HG02943 (cell line): ENCODE results near the gene ABCC10.
"Not testable (repeated sequence)": the region's sequence is repeated elsewhere in the genome, so short reads cannot be mapped to it uniquely, and the experiment has no call there.

ENCODE experiments used
- ATAC-seq: cut with Tn5 transposase; IDR thresholded peaks from one replicate; pipeline ENCODE4 v1.9.1; 2021; ENCODE audit warnings: mild to moderate bottlenecking, low read depth, moderate library complexity; ENCODE audit not compliant: unreplicated experiment

ABCC10 gene

DNA sequence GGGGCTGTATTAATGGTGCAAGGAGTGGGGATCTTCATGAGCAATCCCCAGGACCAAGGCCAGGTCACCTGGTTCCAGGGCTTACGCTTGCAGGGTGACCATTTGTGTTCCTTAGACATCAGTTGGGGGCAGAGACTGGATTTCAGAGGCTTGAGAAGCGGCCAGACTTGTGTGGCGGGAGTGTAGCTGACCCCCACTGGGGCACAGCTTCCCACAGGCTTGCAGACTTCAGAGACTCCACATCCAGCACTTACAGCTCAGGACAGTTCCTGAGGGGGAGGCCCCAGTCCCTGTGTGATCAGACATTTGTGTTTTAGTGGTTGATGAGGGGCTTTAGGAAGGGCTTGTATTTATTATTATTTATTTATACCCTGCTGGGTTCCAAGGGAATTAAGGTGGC, 65.3 kb downstream of the ABCC10 start:
- ATAC-seq = no peak

DNA sequence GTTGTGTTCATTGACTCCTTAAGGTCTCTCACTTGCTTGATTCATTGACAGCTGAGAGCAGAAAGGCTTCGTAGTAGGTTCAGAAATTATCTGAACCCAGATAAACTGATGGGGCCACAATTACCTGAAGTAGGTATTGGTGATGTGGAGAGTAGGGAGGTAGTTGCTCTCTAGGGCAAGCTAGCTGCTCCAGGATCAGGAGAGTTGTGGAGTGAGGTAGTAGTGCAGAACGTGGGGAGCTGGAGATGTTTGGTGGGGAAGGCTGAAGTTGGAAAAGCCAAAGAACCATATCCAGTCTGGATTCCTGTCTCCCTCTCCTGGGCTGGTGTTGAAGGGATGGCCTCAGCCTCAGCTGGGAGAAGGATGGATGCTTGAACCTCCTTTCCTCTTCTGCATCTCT, 65.9 kb downstream of the ABCC10 start:
- ATAC-seq = no peak

DNA sequence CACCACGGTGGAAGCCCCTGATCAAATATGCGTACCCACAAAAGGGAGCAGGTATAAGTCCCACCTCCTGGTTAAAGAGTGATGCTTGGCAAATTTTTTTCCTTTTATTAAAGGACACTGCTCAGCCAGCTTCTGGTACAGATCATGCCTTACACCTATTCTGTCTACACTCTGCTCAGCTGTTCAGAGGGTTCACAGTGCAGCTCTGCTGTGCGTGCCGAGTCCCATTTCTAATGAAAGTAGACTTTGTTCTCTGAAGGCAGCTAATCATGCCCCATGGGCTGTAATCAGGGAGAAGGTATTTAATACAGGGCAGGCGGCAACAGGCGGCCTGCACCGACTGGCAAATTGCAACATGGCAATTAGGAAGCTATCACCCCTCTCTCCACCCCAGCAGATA, 66.5 kb downstream of the ABCC10 start:
- no peak for ATAC-seq

DNA sequence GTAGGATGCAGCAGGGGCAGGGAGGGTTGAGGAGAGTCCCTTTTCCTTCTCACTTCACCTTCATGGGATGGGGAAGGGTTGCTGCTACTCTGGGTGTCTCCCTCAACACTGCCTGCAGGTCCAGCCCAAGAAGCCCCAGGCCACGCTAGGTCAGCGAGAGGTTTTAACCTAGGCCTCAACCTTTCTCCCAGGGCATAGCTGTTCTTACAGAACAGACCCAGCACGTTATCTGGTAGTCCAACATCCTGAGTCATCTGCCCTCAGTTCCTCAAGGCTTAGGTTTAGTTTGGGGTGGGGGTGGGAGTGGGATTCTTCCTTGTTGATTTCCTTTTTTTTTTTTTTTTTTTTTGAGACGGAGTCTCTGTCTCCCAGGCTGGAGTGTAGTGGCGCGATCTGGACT, 67.0 kb downstream of the ABCC10 start:
- ATAC-seq = no peak

DNA sequence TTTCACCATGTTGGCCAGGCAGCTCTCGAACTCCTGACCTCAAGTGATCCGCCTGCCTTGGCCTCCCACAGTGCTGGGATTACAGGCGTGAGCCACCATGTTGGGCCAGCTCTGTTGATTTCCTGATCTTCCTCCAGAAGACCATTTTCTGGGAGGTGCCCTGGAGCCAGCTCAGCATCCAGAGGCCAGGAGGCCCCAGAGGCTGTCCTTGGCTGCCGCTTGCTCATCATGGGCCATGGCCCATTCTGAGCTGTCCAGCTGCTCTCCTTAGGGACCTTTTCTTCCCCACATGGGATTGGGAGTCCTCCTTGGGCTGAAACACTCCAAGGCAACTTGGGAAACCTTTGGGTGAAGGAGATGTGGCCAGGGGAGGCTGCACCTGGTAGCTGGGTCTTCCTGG, 67.4 kb downstream of the ABCC10 start:
- ATAC-seq = no peak

DNA sequence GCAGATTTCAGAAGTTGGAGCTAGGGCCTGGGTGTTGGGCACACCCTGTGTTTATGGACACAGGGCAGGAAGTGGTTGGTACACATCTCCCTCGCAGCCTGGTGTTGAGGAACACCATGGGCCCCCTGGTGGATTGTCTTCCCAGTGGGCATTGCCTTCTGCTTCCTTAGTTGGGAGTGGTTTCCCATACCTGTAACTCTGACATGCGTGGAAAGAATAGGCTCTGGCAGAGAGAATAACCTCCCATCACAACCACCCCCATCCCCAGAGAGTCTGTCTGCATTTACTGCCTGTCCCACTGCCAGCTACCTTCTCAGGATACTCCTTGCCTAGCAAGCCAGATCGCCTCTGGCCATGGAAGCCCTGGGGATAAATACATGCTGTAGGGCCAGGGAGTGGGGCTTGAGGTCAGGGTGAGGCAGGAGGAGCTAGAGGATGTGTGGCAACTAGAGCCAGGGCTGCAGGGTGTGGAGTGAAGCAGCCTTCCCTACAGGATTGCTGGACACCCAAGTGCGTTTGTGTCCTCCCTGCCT, 68.1 kb downstream of the ABCC10 start:
- ATAC-seq = no peak

DNA sequence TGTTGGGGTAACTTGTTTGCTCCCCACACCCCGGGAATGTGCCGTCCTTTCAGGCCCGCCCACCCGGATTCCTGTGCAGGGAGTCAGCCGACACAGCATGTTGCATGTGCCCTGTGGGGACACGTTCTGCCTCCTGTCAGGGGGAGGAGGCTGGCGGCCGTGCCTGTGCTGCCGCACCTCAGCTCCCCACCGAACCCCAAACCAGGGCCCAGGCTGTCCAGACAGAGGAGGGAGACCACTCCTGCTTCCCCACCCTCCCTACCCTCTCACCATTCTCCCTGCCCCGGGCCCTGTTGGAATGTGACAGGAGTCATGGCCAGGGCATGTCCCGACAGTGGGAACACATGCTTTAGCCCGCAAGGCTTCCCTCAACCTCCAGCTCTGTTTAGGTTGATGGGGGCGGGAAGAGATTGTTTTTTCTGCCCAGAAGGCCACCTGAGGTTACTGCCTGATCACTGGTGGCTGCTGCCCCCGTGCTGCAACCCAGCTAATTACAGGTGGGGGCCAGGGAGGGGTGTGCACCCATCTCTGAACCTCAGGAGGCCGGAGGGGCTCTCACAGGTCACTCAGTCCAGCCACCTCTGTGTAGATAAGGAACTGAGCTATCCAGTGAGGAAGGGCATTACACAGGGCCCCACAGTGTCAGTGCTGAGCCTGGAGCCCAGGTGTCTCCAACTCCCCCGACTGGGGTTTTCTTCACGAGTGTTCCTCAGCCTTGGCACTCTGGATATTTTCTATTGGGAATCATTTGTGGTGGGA, 69.2 kb downstream of the ABCC10 start:
- no peak for ATAC-seq

DNA sequence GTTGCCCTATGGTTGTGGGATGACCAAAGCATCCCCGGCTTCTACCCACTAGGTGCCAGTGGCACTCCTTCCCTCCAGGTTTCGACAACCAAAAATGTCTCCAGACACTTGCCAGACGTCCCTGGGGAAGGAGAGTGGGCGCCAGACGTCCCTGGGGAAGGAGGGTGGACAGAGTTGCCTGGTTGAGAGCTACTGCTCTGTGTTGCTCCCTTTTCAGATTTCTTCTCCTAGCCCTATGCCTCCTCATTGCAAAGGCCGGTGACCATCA, 69.7 kb downstream of the ABCC10 start:
- ATAC-seq = no peak

DNA sequence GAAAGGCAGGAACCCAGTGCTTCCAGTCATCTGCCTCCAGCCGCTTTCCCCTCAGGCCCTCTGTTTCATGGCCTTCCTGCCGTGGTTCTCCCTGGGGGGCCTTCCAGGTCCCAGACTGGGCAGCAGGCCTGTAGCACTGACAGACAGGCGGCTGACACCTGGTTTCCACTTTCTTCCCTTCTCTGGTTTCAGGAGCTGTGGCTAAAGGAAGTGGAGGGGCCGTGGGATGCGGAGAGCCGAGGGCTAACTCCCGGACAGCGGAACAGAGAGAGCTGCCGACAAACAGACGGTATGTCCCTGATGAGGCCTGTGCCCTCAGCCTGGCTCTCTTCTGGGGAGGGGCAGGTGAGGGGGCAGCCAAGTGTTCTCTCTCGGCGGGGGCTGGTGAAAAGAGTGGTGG, 70.3 kb downstream of the ABCC10 start:
- no peak for ATAC-seq

DNA sequence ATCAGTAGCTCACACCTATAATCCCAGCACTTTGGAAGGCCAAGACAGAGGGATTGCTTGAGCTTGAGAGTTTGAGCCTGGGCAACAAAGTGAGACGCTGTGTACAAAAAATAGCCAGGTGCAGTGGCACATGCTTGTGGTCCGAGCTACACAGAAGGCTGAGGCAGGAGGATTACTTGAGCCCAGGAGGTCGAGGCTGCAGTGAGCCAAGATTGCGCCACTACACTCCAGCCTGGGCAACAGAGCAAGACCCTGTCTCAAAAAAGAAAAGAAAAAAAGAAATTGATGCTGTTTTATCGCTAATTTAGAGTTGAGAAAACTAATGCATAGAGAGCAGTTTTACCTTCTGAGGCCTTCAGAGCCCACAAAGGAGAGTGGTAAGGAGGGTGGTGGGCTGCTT, 71.0 kb downstream of the ABCC10 start:
- not testable (repeated sequence) for ATAC-seq

DNA sequence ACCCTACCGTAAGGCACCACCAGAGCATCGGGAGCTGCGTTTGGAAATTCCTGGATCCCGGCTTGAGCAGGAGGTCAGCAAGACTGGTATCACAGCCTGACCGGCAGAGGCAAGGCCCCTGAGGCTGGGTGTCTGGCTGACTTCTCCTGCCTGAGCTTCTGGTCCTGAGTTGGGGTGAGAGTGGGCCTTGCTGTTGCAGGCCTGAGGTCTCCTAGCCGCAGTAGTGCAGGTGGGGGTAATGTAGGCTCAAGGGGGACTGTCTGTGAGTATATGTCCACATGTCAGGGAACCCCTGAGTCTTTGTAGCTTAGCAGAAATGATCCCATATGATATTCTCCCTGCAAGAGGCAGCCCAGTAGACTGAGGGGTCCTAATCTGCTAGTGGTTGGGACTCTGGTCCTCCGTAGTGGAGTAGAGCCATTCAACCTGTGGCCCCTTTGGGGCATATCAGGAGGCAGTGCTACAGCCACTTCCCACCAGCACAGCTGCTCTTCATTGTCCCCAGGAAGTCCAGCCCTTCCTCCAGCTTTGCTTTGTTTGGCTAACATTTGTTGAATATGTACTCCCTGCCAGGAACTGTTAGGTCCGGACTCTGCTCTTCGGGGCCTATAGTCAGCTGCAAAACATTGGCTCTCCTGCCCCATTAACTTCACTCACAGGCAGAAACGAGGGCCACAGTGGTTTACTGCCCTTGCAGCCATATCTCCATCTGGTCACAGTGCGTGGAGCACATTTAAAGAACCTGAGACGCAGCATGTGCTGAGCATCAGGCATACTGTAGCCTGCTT, 71.9 kb downstream of the ABCC10 start:
- ATAC-seq = no peak
